K562 (cell line): ENCODE measurements around the gene CAPZA1. TPM values are rescaled to one million over a fixed set of nuclear protein-coding genes. Genes with fewer than 3 reads are reported as not detected.

Experiments used
- ARID1B ChIP-seq: fragments of 450-650 bp; IDR thresholded peaks from 2 replicates; pipeline ENCODE4 v1.6.1; 2016; ENCODE audit warnings: antibody characterized with exemption, mild to moderate bottlenecking, inconsistent platforms
- ELF1 ChIP-seq: fragments of 200-800 bp; sonication (Bioruptor generic); IDR thresholded peaks from 2 replicates; pipeline ENCODE4 v1.6.1; 2016; ENCODE audit warnings: missing genetic modification characterization, missing compliant biosample characterization
- IFI16 ChIP-seq: fragments of 250-450 bp; sonication (Bioruptor Pico); IDR thresholded peaks from 2 replicates; pipeline ENCODE4 v2.1.2; 2022; ENCODE audit warnings: mild to moderate bottlenecking, inconsistent platforms
- KDM5B ChIP-seq: fragments of 200-600 bp; sonication (generic); IDR thresholded peaks from 2 replicates; pipeline ENCODE4 v1.6.1; 2012; ENCODE audit warnings: low read depth, mild to moderate bottlenecking, moderate library complexity, low read length, control low read depth, inconsistent platforms; ENCODE audit not compliant: insufficient replicate concordance
- NCOA6 ChIP-seq: fragments of 450-650 bp; IDR thresholded peaks from 2 replicates; pipeline ENCODE4 v1.6.1; 2017; ENCODE audit warnings: mild to moderate bottlenecking
- RB1 ChIP-seq: fragments of 450-650 bp; IDR thresholded peaks from 2 replicates; pipeline ENCODE4 v1.6.1; 2017; ENCODE audit warnings: low read depth, mild to moderate bottlenecking
- TAF7 ChIP-seq: fragments of 450-650 bp; IDR thresholded peaks from 2 replicates; pipeline ENCODE4 v1.6.1; 2016; ENCODE audit warnings: missing genetic modification characterization, missing compliant biosample characterization
- ZBTB7A ChIP-seq: IDR thresholded peaks from 2 replicates; pipeline ENCODE4 v1.6.1; 2011; ENCODE audit warnings: low read depth, mild to moderate bottlenecking, low read length, moderate library complexity, borderline replicate concordance; ENCODE audit not compliant: control insufficient read depth
- polyA plus RNA-seq, 8 experiments: library from polyadenylated mRNA; depleted of rRNA in 4 of 8; stranded (reverse) in 5 of 8; unstranded in 3 of 8; fragments of >200 nt; fragmentation: Nextera tagmentation in 2 of 8; fragmentation: Illumina TruSeq in 1 of 8; extraction: Ambion mirVana in 2 of 8; extraction: Trizol in 1 of 8; gene quantifications; 2 replicates each; pipeline versions ENCODE4 v1.2.1 to v1.2.3, GENCODE V29; 2011 to 2014; ENCODE audit warnings: inconsistent platforms in 1 of 8, missing spikeins in 1 of 8
- total RNA-seq, 7 experiments: library from RNA; depleted of rRNA in 6 of 7; stranded (reverse); fragments of >200 nt in 6 of 7; fragmentation: Illumina TruSeq in 2 of 7; extraction: Trizol in 2 of 7; gene quantifications; 2 replicates each; pipeline versions ENCODE4 v1.2.1 to v1.2.3, GENCODE V29; 2011 to 2021; ENCODE audit warnings: low replicate concordance in 1 of 7
- TF ChIP-seq, protein P1 (sequence below): sonication (generic); formaldehyde crosslinking; IDR thresholded peaks from 2 replicates; pipeline ENCODE4 v1.8.0; 2022; ENCODE audit warnings: mild to moderate bottlenecking, missing genetic modification reagents, borderline replicate concordance

Gene CAPZA1
- total and polyA plus RNA-seq, 9 of the 15 experiments (the other 6 are each of a cell fraction or from before 2014, with no cell fraction given), result 237 to 1,020 (median 306) TPM

DNA sequence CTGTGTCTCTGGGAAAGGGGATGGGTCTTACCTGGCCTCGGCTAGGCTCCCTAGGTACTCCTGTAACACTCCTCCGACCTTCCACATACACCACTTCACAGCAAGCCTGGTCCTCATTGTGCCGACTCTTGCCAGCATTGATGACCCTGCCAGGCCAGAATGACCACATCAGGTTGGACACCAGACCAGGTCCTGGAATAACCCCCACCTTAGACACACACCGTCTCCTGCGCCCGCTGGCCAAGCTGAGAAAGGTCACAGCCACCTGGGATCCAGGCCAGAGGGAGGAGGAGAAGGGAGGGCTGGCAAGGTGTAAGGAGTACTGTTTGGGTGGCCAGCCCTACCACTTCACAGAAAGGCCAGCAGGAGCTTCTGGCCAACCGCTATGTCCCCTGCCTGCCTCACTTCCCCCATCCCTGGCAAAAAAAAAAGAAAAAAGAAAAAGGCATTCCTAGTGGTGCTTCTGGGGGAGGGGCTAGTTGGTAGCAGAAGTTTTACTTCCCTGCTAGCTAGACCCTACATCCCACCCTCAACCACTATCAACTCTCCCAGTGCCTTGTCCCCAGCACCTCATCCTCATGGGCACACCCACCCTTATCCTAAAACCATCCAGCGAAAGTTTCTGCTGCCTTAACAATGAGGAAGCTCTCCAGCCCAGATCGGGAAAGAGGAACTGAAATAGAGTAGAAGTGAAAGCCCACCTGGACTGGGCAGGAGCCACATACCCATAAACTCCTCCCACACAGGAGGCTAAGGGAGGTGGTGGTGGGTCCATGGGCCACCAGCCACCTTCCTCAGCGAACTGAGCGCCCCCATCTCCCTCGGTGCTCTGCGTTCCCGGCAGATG is 94.1 kb downstream of the CAPZA1 start (continued):
- no peak for TF ChIP-seq IFI16 (CRISPR knock-in tag)
- TF ChIP-seq ARID1B, result peak; percentile 32; the same call in 1 of the 2 replicates
- no peak for TF ChIP-seq RB1
- peak; percentile 16 for TF ChIP-seq KDM5B
- TF ChIP-seq ZBTB7A, result no peak
- TF ChIP-seq, protein P1, sequence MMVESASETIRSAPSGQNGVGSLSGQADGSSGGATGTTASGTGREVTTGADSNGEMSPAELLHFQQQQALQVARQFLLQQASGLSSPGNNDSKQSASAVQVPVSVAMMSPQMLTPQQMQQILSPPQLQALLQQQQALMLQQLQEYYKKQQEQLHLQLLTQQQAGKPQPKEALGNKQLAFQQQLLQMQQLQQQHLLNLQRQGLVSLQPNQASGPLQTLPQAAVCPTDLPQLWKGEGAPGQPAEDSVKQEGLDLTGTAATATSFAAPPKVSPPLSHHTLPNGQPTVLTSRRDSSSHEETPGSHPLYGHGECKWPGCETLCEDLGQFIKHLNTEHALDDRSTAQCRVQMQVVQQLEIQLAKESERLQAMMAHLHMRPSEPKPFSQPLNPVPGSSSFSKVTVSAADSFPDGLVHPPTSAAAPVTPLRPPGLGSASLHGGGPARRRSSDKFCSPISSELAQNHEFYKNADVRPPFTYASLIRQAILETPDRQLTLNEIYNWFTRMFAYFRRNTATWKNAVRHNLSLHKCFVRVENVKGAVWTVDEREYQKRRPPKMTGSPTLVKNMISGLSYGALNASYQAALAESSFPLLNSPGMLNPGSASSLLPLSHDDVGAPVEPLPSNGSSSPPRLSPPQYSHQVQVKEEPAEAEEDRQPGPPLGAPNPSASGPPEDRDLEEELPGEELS (CRISPR knock-in tag), result no peak
- no peak for TF ChIP-seq NCOA6
- TF ChIP-seq ELF1 (tag), result no peak
- TF ChIP-seq TAF7 (tag), result no peak
- TF ChIP-seq, all 486 proteins: peak for 12
